GM23338 (cell line): ENCODE data around the gene STK4. TPM values are rescaled to one million over a fixed set of nuclear protein-coding genes. Genes with fewer than 3 reads are reported as not detected.
"Not testable (repeated sequence)": the region's sequence is repeated elsewhere in the genome, so short reads cannot be mapped to it uniquely, and the experiment has no call there.

ENCODE experiments used
- ATAC-seq: fragments of 200-7000 bp; cut with Tn5 transposase; 3 replicates; pipeline ENCODE4 v1.9.1; 2020
- DNase-seq: peaks from one replicate; pipeline ENCODE4 v3.0.0-alpha.2; 2015; ENCODE audit warnings: low spot score
- H2AFZ ChIP-seq: fragments of 200-600 bp; sonication (generic); 2 replicates; pipeline ENCODE4 v1.8.0; 2016; ENCODE audit warnings: antibody characterized with exemption, mild to moderate bottlenecking, moderate library complexity
- H3F3A ChIP-seq: fragments of 200-600 bp; sonication (generic); replicated peaks from 2 replicates; pipeline ENCODE4 v1.8.0; 2017; ENCODE audit warnings: antibody characterized with exemption, mixed run types, low read depth
- H3K27ac ChIP-seq: fragments of 200-600 bp; sonication (generic); 2 replicates; pipeline ENCODE4 v1.6.1; 2016; ENCODE audit warnings: low read depth
- H3K27me3 ChIP-seq: fragments of 200-600 bp; sonication (generic); 2 replicates; pipeline ENCODE4 v1.8.0; 2016; ENCODE audit warnings: mild to moderate bottlenecking, mixed run types, moderate library complexity; ENCODE audit not compliant: insufficient read depth
- H3K36me3 ChIP-seq: fragments of 200-600 bp; sonication (generic); 2 replicates; pipeline ENCODE4 v1.8.0; 2016; ENCODE audit warnings: mild to moderate bottlenecking; ENCODE audit not compliant: insufficient read depth
- H3K4me1 ChIP-seq: fragments of 200-600 bp; sonication (generic); 2 replicates; pipeline ENCODE4 v1.8.0; 2016; ENCODE audit warnings: mild to moderate bottlenecking, moderate library complexity; ENCODE audit not compliant: insufficient read depth
- H3K4me2 ChIP-seq: fragments of 200-600 bp; sonication (generic); 2 replicates; pipeline ENCODE4 v1.7.1; 2017; ENCODE audit warnings: mixed run types
- H3K4me3 ChIP-seq: fragments of 200-600 bp; sonication (generic); 2 replicates; pipeline ENCODE4 v1.6.1; 2016; ENCODE audit warnings: mixed run types
- H3K79me2 ChIP-seq: fragments of 200-600 bp; sonication (generic); replicated peaks from 2 replicates; pipeline ENCODE4 v1.8.0; 2017; ENCODE audit warnings: mild to moderate bottlenecking; ENCODE audit not compliant: insufficient read depth
- H3K9me2 ChIP-seq: fragments of 200-600 bp; sonication (generic); 2 replicates; pipeline ENCODE4 v1.8.0; 2017; ENCODE audit not compliant: insufficient read depth
- H4K20me1 ChIP-seq: fragments of 200-600 bp; sonication (generic); replicated peaks from 2 replicates; pipeline ENCODE4 v1.8.0; 2017; ENCODE audit warnings: mild to moderate bottlenecking; ENCODE audit not compliant: insufficient read depth
- H3K27ac Mint-ChIP-seq: 2 replicates; pipeline ENCODE4 v1.8.0; 2020; ENCODE audit warnings: inconsistent platforms, mild to moderate bottlenecking, moderate library complexity, mixed read lengths
- H3K27me3 Mint-ChIP-seq: 3 replicates; pipeline ENCODE4 v1.8.0; 2022; ENCODE audit warnings: low read depth, mild to moderate bottlenecking, moderate library complexity, mixed read lengths, inconsistent platforms; ENCODE audit not compliant: insufficient read depth, poor library complexity
- H3K36me3 Mint-ChIP-seq: 3 replicates; pipeline ENCODE4 v1.8.0; 2021; ENCODE audit warnings: low read depth, mild to moderate bottlenecking, inconsistent platforms, moderate library complexity, mixed read lengths
- H3K4me1 Mint-ChIP-seq: 3 replicates; pipeline ENCODE4 v1.8.0; 2020; ENCODE audit warnings: mild to moderate bottlenecking, inconsistent platforms, mixed read lengths
- H3K4me3 Mint-ChIP-seq: 3 replicates; pipeline ENCODE4 v1.8.0; 2021; ENCODE audit warnings: moderate library complexity, mild to moderate bottlenecking, inconsistent platforms, mixed read lengths
- H3K9me3 Mint-ChIP-seq: 3 replicates; pipeline ENCODE4 v1.8.0; 2020; ENCODE audit warnings: moderate library complexity, mild to moderate bottlenecking, inconsistent platforms, mixed read lengths
- CTCF ChIP-seq, 2 experiments: fragments of 200-600 bp in 1 of 2; sonication (generic) in 1 of 2; conservative IDR thresholded peaks; 2 replicates each; pipeline versions ENCODE4 v1.5.1 to v1.6.1; 2016 to 2017; ENCODE audit warnings: antibody characterized with exemption in 2 of 2, low read depth in 2 of 2, mild to moderate bottlenecking in 2 of 2, moderate library complexity in 1 of 2
- EZH2 ChIP-seq: fragments of 200-600 bp; sonication (generic); IDR thresholded peaks from one replicate; pipeline ENCODE4 v1.8.0; 2017; ENCODE audit warnings: antibody characterized with exemption, mild to moderate bottlenecking, low read depth; ENCODE audit not compliant: unreplicated experiment
- JUNB ChIP-seq: IDR thresholded peaks from one replicate; pipeline ENCODE4 v1.6.1; 2016; ENCODE audit warnings: antibody characterized with exemption; ENCODE audit not compliant: unreplicated experiment
- POLR2AphosphoS5 ChIP-seq: IDR thresholded peaks from 2 replicates; pipeline ENCODE4 v1.6.1; 2016; ENCODE audit warnings: antibody characterized with exemption, low read depth
- REST ChIP-seq: IDR thresholded peaks from one replicate; pipeline ENCODE4 v1.6.1; 2018; ENCODE audit warnings: antibody characterized with exemption; ENCODE audit not compliant: unreplicated experiment
- ZNF331 ChIP-seq: fragments of 250-450 bp; sonication (Bioruptor Pico); IDR thresholded peaks from 2 replicates; pipeline ENCODE4 v1.5.0; 2020; ENCODE audit warnings: low read depth, mild to moderate bottlenecking, moderate library complexity
- polyA plus RNA-seq: library from polyadenylated mRNA; unstranded; fragments of >200 nt; fragmentation: Nextera tagmentation; extraction: Ambion mirVana; gene quantifications from 2 replicates; pipeline ENCODE4 v1.2.1, GENCODE V29; 2016
- total RNA-seq: library from RNA; depleted of rRNA; stranded (reverse); fragments of >200 nt; shearing (Covaris generic); gene quantifications from 2 replicates; pipeline ENCODE4 v1.2.3, GENCODE V29; 2014
- TF ChIP-seq, protein P1 (sequence below): fragments of 250-450 bp; sonication (Bioruptor Pico); IDR thresholded peaks from 2 replicates; pipeline ENCODE4 v1.5.0; 2020; ENCODE audit warnings: mild to moderate bottlenecking, moderate library complexity

The STK4 gene
- total and polyA plus RNA-seq, 2 experiments from 2014 or later, result 37.7 to 58.7 TPM

DNA sequence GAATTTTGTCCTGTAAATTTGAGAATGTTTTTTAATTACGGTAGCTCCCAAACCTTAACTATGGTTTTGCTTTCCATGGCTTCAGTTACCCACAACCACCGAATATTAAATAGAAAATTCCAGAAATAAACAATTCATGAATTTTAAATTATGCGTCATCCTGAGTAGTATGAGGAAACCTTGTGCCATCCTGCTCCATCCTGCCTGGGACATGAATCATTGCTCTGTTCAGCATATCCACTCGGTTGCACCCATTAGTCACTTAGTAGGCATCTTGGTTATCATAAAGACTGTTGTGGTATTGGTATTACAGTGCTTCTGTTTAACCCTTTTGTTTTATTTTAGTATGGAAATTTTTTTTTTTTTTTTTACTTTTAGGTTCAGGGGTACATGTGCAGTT, 94.9 kb downstream of the STK4 start (continued):
- TF ChIP-seq, protein P1, sequence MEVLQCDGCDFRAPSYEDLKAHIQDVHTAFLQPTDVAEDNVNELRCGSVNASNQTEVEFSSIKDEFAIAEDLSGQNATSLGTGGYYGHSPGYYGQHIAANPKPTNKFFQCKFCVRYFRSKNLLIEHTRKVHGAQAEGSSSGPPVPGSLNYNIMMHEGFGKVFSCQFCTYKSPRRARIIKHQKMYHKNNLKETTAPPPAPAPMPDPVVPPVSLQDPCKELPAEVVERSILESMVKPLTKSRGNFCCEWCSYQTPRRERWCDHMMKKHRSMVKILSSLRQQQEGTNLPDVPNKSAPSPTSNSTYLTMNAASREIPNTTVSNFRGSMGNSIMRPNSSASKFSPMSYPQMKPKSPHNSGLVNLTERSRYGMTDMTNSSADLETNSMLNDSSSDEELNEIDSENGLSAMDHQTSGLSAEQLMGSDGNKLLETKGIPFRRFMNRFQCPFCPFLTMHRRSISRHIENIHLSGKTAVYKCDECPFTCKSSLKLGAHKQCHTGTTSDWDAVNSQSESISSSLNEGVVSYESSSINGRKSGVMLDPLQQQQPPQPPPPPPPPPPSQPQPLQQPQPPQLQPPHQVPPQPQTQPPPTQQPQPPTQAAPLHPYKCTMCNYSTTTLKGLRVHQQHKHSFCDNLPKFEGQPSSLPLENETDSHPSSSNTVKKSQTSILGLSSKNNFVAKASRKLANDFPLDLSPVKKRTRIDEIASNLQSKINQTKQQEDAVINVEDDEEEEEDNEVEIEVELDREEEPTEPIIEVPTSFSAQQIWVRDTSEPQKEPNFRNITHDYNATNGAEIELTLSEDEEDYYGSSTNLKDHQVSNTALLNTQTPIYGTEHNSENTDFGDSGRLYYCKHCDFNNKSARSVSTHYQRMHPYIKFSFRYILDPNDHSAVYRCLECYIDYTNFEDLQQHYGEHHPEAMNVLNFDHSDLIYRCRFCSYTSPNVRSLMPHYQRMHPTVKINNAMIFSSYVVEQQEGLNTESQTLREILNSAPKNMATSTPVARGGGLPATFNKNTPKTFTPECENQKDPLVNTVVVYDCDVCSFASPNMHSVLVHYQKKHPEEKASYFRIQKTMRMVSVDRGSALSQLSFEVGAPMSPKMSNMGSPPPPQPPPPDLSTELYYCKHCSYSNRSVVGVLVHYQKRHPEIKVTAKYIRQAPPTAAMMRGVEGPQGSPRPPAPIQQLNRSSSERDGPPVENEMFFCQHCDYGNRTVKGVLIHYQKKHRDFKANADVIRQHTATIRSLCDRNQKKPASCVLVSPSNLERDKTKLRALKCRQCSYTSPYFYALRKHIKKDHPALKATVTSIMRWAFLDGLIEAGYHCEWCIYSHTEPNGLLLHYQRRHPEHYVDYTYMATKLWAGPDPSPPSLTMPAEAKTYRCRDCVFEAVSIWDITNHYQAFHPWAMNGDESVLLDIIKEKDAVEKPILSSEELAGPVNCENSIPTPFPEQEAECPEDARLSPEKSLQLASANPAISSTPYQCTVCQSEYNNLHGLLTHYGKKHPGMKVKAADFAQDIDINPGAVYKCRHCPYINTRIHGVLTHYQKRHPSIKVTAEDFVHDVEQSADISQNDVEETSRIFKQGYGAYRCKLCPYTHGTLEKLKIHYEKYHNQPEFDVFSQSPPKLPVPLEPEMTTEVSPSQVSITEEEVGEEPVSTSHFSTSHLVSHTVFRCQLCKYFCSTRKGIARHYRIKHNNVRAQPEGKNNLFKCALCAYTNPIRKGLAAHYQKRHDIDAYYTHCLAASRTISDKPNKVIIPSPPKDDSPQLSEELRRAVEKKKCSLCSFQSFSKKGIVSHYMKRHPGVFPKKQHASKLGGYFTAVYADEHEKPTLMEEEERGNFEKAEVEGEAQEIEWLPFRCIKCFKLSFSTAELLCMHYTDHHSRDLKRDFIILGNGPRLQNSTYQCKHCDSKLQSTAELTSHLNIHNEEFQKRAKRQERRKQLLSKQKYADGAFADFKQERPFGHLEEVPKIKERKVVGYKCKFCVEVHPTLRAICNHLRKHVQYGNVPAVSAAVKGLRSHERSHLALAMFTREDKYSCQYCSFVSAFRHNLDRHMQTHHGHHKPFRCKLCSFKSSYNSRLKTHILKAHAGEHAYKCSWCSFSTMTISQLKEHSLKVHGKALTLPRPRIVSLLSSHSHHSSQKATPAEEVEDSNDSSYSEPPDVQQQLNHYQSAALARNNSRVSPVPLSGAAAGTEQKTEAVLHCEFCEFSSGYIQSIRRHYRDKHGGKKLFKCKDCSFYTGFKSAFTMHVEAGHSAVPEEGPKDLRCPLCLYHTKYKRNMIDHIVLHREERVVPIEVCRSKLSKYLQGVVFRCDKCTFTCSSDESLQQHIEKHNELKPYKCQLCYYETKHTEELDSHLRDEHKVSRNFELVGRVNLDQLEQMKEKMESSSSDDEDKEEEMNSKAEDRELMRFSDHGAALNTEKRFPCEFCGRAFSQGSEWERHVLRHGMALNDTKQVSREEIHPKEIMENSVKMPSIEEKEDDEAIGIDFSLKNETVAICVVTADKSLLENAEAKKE (CRISPR knock-in tag), result no peak
- TF ChIP-seq ZNF331 (CRISPR knock-in tag) (no peak), EZH2 (no peak), CTCF (conservative IDR thresholded peaks at IDR 0.05; ENCODE audit: low read depth in 2 of 2) (no peak), REST (no peak), POLR2AphosphoS5 (no peak), JUNB (no peak)

DNA sequence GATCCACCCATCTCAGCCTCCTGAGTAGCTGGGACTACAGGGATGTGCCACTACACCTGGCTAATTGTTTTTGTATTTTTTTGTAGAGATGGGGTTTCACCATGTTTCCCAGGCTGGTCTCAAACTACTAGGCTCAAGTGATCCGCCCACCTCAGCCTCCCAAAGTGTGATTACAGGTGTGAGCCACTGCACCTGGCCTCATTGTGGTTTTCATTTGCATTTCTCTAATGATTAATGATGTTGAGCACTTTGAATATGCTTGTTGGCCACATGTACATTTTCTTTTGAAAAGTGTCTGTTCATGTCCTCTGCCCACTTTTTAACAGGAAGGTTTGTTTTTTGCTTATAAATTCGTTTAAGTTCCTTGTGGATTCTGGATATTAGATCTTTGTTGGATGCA, 96.8 kb downstream of the STK4 start:
- H3K4me3 Mint-ChIP-seq, H3K27ac ChIP-seq, H2AFZ ChIP-seq, ATAC-seq, DNase-seq, H3K4me3 ChIP-seq, H3K4me1 ChIP-seq, H3K27me3 Mint-ChIP-seq, H4K20me1 ChIP-seq, H3K9me3 Mint-ChIP-seq, H3K36me3 ChIP-seq, H3K27me3 ChIP-seq, H3K9me2 ChIP-seq, H3F3A ChIP-seq, H3K4me1 Mint-ChIP-seq, H3K4me2 ChIP-seq, H3K36me3 Mint-ChIP-seq: not testable (repeated sequence)
- H3K79me2 ChIP-seq, result peaks cover 12% of the 10 kb centered on the region; the same call in 1 of the 2 replicates
- H3K27ac Mint-ChIP-seq, result peak overlapping the region; percentile 2; the same call in 1 of the 2 replicates
